Measurements from ENCODE around the gene NGB.

DNA sequence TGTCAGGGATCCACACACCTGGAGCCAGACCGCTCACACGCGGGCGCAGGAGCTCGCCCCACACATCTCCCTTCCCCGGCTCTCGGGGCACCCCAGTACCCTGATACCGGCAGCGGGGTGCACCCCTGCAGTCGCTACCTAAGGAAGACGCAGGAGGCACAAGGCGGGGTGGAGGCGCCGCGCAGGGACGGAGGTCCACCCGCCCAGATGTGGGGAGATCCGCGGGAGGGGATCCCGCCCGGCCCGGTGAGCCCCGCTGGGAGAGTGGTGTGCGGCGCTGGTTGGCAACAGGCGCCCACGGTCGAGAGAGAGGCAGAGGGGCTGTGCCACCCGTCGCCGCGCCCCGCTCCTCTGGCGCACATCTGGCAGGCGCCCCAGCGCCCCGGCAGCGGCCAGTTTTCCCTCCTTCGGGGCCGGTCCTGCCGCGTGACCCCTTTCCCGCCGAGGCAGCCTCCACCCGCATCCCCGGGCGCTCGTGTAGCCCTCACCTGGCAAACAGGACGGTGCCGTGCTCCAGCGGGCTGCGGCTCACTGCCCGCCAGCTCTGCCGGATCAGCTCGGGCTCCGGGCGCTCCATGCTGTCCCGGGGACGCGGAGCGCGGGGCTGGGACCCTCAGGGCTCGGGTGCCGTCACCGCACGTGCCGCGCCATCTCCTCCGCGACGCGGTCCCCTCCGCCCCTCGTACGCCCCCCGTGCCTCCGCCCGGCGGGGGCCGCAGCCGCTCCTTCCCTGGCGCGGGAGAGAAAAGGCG is 469 bp downstream of the NGB start:
- TF ChIP-seq, protein P1, sequence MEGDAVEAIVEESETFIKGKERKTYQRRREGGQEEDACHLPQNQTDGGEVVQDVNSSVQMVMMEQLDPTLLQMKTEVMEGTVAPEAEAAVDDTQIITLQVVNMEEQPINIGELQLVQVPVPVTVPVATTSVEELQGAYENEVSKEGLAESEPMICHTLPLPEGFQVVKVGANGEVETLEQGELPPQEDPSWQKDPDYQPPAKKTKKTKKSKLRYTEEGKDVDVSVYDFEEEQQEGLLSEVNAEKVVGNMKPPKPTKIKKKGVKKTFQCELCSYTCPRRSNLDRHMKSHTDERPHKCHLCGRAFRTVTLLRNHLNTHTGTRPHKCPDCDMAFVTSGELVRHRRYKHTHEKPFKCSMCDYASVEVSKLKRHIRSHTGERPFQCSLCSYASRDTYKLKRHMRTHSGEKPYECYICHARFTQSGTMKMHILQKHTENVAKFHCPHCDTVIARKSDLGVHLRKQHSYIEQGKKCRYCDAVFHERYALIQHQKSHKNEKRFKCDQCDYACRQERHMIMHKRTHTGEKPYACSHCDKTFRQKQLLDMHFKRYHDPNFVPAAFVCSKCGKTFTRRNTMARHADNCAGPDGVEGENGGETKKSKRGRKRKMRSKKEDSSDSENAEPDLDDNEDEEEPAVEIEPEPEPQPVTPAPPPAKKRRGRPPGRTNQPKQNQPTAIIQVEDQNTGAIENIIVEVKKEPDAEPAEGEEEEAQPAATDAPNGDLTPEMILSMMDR (conservative IDR thresholded peaks at IDR 0.05): no peak
- no peak for TF ChIP-seq ZFX (IDR thresholded peaks at IDR 0.05)
